GM12875 (cell line): ENCODE measurements around the gene RNF220.

ENCODE experiments used
- H3K4me3 ChIP-seq: one replicate; pipeline ENCODE4 v1.5.1; 2011; ENCODE audit warnings: low read depth, low read length, control low read depth
- TF ChIP-seq, protein P1 (sequence below): IDR thresholded peaks from 2 replicates; pipeline ENCODE4 v1.5.1; 2011; ENCODE audit warnings: low read depth, mild to moderate bottlenecking, control low read depth, inconsistent platforms, low read length, moderate library complexity, borderline replicate concordance; ENCODE audit not compliant: insufficient read depth

RNF220 gene

DNA sequence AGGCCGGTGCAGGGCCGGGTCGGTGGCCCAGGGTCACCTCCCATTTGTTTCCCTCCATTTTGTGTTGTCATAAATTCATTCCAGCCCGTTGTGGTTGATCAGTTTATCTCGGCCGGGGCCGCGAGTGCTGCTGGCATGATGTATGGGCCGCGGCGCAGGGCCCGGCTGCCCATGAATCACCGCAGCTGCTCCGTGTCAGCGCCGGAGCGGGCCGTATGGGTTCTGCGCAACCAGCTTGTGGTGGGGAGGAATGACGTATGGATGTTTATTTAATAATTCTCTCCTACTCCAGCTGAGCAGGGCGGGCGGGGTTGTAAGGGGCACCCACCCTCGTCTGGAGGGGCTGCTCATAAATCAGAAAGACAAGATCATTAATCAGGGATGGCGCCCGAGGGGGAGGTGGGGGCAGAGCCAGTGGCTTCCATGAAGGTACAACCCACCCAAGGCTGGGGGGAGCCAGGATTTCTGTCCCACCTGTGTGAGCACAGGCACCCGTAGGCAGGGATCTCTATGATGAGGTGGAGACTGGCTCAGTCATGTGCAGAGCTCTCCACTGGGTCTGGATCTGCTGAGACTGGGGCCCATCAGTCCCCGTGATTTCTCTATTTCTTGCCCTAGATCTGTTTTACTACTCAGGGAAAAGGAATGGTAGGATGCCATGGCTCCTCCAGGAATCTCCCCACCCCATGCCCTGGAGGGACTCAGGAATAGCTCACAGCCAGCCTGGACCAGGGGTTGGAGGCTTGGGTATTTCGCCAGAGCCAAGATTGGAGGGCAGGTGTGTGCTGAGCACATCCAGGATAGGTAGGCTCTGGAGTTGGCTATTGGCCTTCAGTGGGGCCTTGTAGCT, 241.4 kb downstream of the RNF220 start:
- TF ChIP-seq, protein P1, sequence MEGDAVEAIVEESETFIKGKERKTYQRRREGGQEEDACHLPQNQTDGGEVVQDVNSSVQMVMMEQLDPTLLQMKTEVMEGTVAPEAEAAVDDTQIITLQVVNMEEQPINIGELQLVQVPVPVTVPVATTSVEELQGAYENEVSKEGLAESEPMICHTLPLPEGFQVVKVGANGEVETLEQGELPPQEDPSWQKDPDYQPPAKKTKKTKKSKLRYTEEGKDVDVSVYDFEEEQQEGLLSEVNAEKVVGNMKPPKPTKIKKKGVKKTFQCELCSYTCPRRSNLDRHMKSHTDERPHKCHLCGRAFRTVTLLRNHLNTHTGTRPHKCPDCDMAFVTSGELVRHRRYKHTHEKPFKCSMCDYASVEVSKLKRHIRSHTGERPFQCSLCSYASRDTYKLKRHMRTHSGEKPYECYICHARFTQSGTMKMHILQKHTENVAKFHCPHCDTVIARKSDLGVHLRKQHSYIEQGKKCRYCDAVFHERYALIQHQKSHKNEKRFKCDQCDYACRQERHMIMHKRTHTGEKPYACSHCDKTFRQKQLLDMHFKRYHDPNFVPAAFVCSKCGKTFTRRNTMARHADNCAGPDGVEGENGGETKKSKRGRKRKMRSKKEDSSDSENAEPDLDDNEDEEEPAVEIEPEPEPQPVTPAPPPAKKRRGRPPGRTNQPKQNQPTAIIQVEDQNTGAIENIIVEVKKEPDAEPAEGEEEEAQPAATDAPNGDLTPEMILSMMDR = no peak
- no peak overlapping the region for H3K4me3 ChIP-seq

DNA sequence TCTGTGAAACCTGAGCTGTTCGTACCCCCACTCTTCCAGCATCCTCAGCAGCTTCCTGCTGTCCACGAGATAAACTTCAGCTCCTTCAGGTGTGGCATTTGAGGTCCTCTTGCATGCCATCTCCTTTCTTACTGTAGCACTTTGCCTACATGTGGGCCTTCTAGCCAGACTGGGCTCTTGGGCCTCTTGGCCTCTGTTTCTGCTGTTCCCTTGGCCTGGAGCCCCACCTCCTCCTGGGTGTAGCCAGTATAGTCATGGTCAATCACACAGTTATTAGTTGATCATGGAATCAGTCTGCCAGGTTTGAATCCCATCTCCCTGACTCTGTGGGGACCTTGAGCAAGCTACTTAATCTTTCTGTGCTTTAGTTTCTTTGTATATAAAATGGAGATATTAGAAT, 242.8 kb downstream of the RNF220 start:
- H3K4me3 ChIP-seq = no peak overlapping the region
- TF ChIP-seq, protein P1 = no peak

DNA sequence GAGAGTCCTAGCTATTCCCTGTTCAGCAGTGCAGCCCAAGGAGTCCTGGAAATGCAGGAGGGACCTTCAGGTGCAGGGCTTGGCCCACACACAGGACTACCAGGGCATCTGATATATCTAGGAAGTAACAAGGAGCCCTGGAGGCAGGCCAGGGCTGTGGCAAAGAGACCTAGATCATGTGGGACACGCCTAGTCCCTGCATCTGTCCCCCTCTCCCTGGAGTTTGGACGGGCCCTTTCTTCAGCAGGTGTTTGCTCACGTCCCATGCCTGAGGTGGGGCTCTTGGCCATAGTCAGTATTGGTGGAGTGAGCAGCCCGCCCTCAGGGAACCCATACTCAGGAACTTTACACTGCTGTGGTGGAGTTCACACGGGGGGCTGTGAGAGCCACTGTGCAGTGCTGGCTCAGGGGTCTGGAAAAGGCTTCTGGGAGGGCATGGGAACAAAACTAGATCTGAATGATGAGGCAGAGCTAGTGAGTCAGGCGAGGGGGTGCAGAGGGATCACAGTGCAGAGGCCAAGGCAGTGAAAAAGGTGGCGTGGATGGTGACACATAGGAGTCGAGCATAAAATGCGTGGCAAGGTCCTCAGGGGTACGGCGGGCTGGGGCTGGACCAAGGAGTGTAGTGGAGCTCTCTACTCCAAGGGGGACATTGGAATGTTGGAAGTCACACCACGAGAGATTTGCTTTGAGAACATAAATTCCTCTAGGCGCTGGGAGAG, 243.6 kb downstream of the RNF220 start:
- H3K4me3 ChIP-seq = no peak overlapping the region
- TF ChIP-seq, protein P1 = no peak

DNA sequence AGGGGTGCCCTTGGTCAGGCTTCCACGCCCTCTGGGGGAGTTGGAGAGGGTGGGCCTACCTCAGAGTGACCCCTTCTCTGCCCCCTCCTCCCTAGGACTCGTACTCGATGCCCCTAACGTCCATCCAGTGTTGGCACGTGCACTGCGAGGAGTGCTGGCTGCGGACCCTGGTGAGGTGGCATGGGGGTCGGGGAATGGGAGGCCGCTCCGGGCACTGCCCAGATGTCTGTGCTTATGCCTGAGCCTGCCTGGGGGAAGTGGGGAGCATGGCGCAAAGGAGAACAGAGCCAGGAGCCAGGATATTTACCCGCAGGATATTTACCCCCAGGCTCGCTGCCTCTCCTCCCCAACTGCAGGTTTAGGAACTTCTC, 244.7 kb downstream of the RNF220 start:
- H3K4me3 ChIP-seq = no peak overlapping the region
- TF ChIP-seq, protein P1 = no peak

DNA sequence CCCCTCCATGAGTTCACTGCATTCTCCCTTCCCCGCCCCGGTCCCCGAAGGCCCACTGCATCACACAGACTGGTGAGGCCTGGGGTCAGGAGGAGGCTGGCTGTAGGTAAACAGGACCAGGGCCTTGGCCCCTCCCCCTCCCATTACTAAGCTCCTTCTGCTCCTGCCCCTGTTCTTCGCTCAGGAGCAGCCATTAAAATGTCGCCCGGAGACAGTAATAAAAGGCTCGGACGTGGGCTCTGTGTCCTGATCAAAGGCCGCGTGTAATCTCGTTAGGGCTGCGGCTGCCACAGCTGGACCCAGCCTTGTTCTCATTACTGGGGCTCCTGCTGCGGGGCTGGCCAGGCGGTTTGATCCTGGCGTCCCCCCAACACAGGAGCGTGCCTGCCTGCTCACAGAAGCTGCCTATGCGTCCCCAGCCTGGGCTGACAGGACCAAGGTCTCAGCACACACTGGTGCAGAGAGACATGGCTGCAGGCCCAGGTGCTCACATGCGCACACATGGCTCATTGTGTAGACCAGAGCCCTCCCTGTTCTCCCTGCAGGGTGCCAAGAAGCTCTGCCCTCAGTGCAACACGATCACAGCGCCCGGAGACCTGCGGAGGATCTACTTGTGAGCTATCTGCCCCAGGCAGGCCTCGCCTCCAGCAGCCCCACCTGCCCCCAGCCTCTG, 245.2 kb downstream of the RNF220 start:
- no peak overlapping the region for H3K4me3 ChIP-seq
- TF ChIP-seq, protein P1 = no peak

DNA sequence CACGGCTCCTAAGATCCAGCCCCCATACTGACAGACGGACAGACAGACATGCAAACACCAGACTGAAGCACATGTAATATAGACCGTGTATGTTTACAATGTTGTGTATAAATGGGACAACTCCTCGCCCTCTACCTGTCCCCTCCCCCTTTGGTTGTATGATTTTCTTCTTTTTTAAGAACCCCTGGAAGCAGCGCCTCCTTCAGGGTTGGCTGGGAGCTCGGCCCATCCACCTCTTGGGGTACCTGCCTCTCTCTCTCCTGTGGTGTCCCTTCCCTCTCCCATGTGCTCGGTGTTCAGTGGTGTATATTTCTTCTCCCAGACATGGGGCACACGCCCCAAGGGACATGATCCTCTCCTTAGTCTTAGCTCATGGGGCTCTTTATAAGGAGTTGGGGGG, 246.0 kb downstream of the RNF220 start:
- no peak overlapping the region for H3K4me3 ChIP-seq
- TF ChIP-seq, protein P1 = no peak
